H9 (cell line): Measurements from ENCODE around the gene PAK5. TPM values are rescaled to one million over a fixed set of nuclear protein-coding genes. Genes with fewer than 3 reads are reported as not detected.

Source experiments
- DNase-seq: peaks from one replicate; pipeline ENCODE4 v3.0.0-alpha.2; 2017
- H2AFZ ChIP-seq: one replicate; pipeline ENCODE4 v1.6.1; 2013; ENCODE audit warnings: mild to moderate bottlenecking, low read length, control low read depth, moderate library complexity
- H2AK5ac ChIP-seq: 2 replicates; pipeline ENCODE4 v1.6.1; 2013; ENCODE audit warnings: low read length, control low read depth, mixed read lengths; ENCODE audit not compliant: insufficient read length
- H2BK120ac ChIP-seq: one replicate; pipeline ENCODE4 v1.6.1; 2013; ENCODE audit warnings: low read depth, mild to moderate bottlenecking, low read length, control low read depth, inconsistent platforms; ENCODE audit not compliant: poor library complexity, severe bottlenecking
- H2BK12ac ChIP-seq: 2 replicates; pipeline ENCODE4 v1.6.1; 2013; ENCODE audit warnings: low read length, control low read depth, mixed read lengths, low read depth; ENCODE audit not compliant: insufficient read length
- H2BK15ac ChIP-seq: 2 replicates; pipeline ENCODE4 v1.6.1; 2013; ENCODE audit warnings: low read depth, low read length, control low read depth
- H2BK20ac ChIP-seq: one replicate; pipeline ENCODE4 v1.6.1; 2013; ENCODE audit warnings: low read depth, mild to moderate bottlenecking, low read length, control low read depth, inconsistent platforms; ENCODE audit not compliant: poor library complexity, severe bottlenecking
- H2BK5ac ChIP-seq: 2 replicates; pipeline ENCODE4 v1.6.1; 2013; ENCODE audit warnings: low read length, control low read depth, mixed read lengths; ENCODE audit not compliant: insufficient read length
- H3K14ac ChIP-seq: 2 replicates; pipeline ENCODE4 v1.6.1; 2013; ENCODE audit warnings: low read length, control low read depth; ENCODE audit not compliant: insufficient read depth
- H3K18ac ChIP-seq: 2 replicates; pipeline ENCODE4 v1.6.1; 2013; ENCODE audit warnings: low read depth, mild to moderate bottlenecking, mixed read lengths, low read length, control low read depth; ENCODE audit not compliant: insufficient read length
- H3K23ac ChIP-seq: 2 replicates; pipeline ENCODE4 v1.6.1; 2013; ENCODE audit warnings: low read length, control low read depth, mixed read lengths, low read depth; ENCODE audit not compliant: insufficient read length
- H3K23me2 ChIP-seq: 2 replicates; pipeline ENCODE4 v1.6.1; 2013; ENCODE audit warnings: low read depth, mild to moderate bottlenecking, mixed read lengths, low read length, control low read depth; ENCODE audit not compliant: insufficient read length, poor library complexity, severe bottlenecking
- H3K27ac ChIP-seq: 2 replicates; pipeline ENCODE4 v1.5.1; 2013; ENCODE audit warnings: low read length, control low read depth, mixed read lengths, low read depth; ENCODE audit not compliant: insufficient read length
- H3K27me3 ChIP-seq: 2 replicates; pipeline ENCODE4 v1.6.1; 2013; ENCODE audit warnings: low read length, control low read depth, inconsistent platforms; ENCODE audit not compliant: insufficient read depth
- H3K4ac ChIP-seq: 2 replicates; pipeline ENCODE4 v1.6.1; 2013; ENCODE audit warnings: low read depth, mild to moderate bottlenecking, control low read depth, inconsistent platforms, low read length, moderate library complexity
- H3K4me1 ChIP-seq: 2 replicates; pipeline ENCODE4 v1.6.1; 2013; ENCODE audit warnings: low read length, control low read depth, inconsistent platforms; ENCODE audit not compliant: insufficient read depth
- H3K4me2 ChIP-seq: 2 replicates; pipeline ENCODE4 v1.6.1; 2013; ENCODE audit warnings: low read length, control low read depth, mixed read lengths; ENCODE audit not compliant: insufficient read length, insufficient read depth
- H3K56ac ChIP-seq: 2 replicates; pipeline ENCODE4 v1.6.1; 2013; ENCODE audit warnings: low read depth, mild to moderate bottlenecking, mixed read lengths, low read length, control low read depth; ENCODE audit not compliant: insufficient read length
- H3K79me1 ChIP-seq: 2 replicates; pipeline ENCODE4 v1.6.1; 2013; ENCODE audit warnings: low read depth, mild to moderate bottlenecking, moderate library complexity, low read length, control low read depth, inconsistent platforms; ENCODE audit not compliant: insufficient read depth, poor library complexity, severe bottlenecking
- H3K79me2 ChIP-seq: 2 replicates; pipeline ENCODE4 v1.6.1; 2013; ENCODE audit warnings: low read length, control low read depth, inconsistent platforms; ENCODE audit not compliant: insufficient read depth
- H3K9ac ChIP-seq: 2 replicates; pipeline ENCODE4 v1.6.1; 2013; ENCODE audit warnings: low read length, control low read depth, mixed read lengths; ENCODE audit not compliant: insufficient read length; ENCODE audit errors: extremely low read depth
- H3K9me3 ChIP-seq: one replicate; pipeline ENCODE4 v1.6.1; 2013; ENCODE audit warnings: low read depth, low read length, inconsistent platforms; ENCODE audit not compliant: control insufficient read depth
- H3T11ph ChIP-seq: one replicate; pipeline ENCODE4 v1.6.1; 2013; ENCODE audit warnings: mild to moderate bottlenecking, low read length, control low read depth, inconsistent platforms
- H4K20me1 ChIP-seq: one replicate; pipeline ENCODE4 v1.6.1; 2013; ENCODE audit not compliant: control insufficient read depth, insufficient read length, insufficient read depth
- H4K5ac ChIP-seq: 2 replicates; pipeline ENCODE4 v1.6.1; 2013; ENCODE audit warnings: low read depth, mild to moderate bottlenecking, mixed read lengths, low read length, control low read depth; ENCODE audit not compliant: insufficient read length
- H4K8ac ChIP-seq: replicated peaks from 2 replicates; pipeline ENCODE4 v1.6.1; 2013; ENCODE audit warnings: low read length, control low read depth, mixed read lengths, low read depth; ENCODE audit not compliant: insufficient read length
- H4K91ac ChIP-seq: 2 replicates; pipeline ENCODE4 v1.6.1; 2013; ENCODE audit warnings: low read depth, mild to moderate bottlenecking, moderate library complexity, mixed read lengths, low read length, control low read depth; ENCODE audit not compliant: insufficient read length
- H3K27ac Mint-ChIP-seq, 3 experiments: 2 replicates in 2 of 3; 3 replicates in 1 of 3; pipeline ENCODE4 v1.8.0; 2020 to 2021; ENCODE audit warnings: mixed read lengths in 3 of 3, mild to moderate bottlenecking in 1 of 3, moderate library complexity in 1 of 3
- H3K27me3 Mint-ChIP-seq: 2 replicates; pipeline ENCODE4 v1.8.0; 2021; ENCODE audit warnings: low read depth, mild to moderate bottlenecking, moderate library complexity, mixed read lengths
- H3K36me3 Mint-ChIP-seq, 3 experiments: 2 replicates in 2 of 3; 3 replicates in 1 of 3; pipeline ENCODE4 v1.8.0; 2020 to 2021; ENCODE audit warnings: low read depth in 3 of 3, mixed read lengths in 3 of 3; ENCODE audit not compliant: insufficient read depth in 1 of 3
- H3K4me1 Mint-ChIP-seq, 2 experiments: 2 replicates each; pipeline ENCODE4 v1.8.0; 2020; ENCODE audit warnings: mixed read lengths in 2 of 2
- H3K4me3 Mint-ChIP-seq, 2 experiments: 2 replicates in 1 of 2; 3 replicates in 1 of 2; pipeline ENCODE4 v1.8.0; 2020 to 2021; ENCODE audit warnings: mild to moderate bottlenecking in 2 of 2, mixed read lengths in 2 of 2, moderate library complexity in 1 of 2
- H3K9me3 Mint-ChIP-seq, 2 experiments: 2 replicates in 1 of 2; 3 replicates in 1 of 2; pipeline ENCODE4 v1.8.0; 2020; ENCODE audit warnings: mild to moderate bottlenecking in 2 of 2, mixed read lengths in 2 of 2, moderate library complexity in 1 of 2
- CTCF ChIP-seq: fragments of 200-600 bp; sonication (generic); conservative IDR thresholded peaks from 3 replicates; pipeline ENCODE4 v1.8.0; 2021; ENCODE audit warnings: antibody characterized with exemption, mild to moderate bottlenecking
- WGBS: extraction: QIAGEN DNeasy Blood & Tissue Kit; methylation state at CpG from one replicate; pipeline ENCODE4 v1.1.7; 2013; ENCODE audit warnings: missing lambda C conversion rate, low lambda C conversion rate, mixed read lengths; ENCODE audit not compliant: insufficient read length; ENCODE audit errors: extremely low coverage; 5-methylcytosine and 5-hydroxymethylcytosine counted together
- total RNA-seq: library from RNA; stranded (reverse); gene quantifications from 2 replicates; pipeline ENCODE4 v1.2.1, GENCODE V29; 2021

The PAK5 gene
- total RNA-seq, 1 experiment from 2014 or later: 0.20 TPM

GRCh38 chr20:9647741-9648140, 191.1 kb downstream of the PAK5 start:
- no peaks in the 10 kb centered on the region for H3K79me2 ChIP-seq
- H3K23ac ChIP-seq: no peak overlapping the region
- no peak overlapping the region for H2BK120ac ChIP-seq
- no peak overlapping the region for H4K5ac ChIP-seq
- no peak overlapping the region for H2BK12ac ChIP-seq
- H3T11ph ChIP-seq: no peak overlapping the region
- no peak overlapping the region for H3K56ac ChIP-seq
- H4K8ac ChIP-seq: no peak overlapping the region
- Mint-ChIP-seq H3K4me1 (peaks cover 7 to 8% of the 10 kb centered on the region in 2 experiments), H3K36me3 (no peaks in the 10 kb centered on the region), H3K4me3 (no peak overlapping the region; a peak in 1 of 5 replicates), H3K27me3 (no peaks in the 10 kb centered on the region), H3K27ac (peak overlapping the region in 1 of 3 experiments; percentile 84; a peak in 2 of 7 replicates), H3K9me3 (no peaks in the 10 kb centered on the region; a peak in 1 of 5 replicates)
- no peak for DNase-seq
- H3K9me3 ChIP-seq: no peaks in the 10 kb centered on the region
- no peak overlapping the region for H3K4ac ChIP-seq
- H4K91ac ChIP-seq: no peak overlapping the region
- no peak overlapping the region for H3K9ac ChIP-seq
- no peak overlapping the region for H3K18ac ChIP-seq
- H3K4me2 ChIP-seq: no peak overlapping the region
- no CpG with 5 or more reads among the region's 2 CpGs for WGBS
- H3K27ac ChIP-seq: no peak overlapping the region
- H2BK20ac ChIP-seq: no peak overlapping the region
- H3K79me1 ChIP-seq: no peaks in the 10 kb centered on the region
- H3K4me1 ChIP-seq: no peaks in the 10 kb centered on the region; the same call in 1 of the 2 replicates
- no peaks in the 10 kb centered on the region for H4K20me1 ChIP-seq
- H3K27me3 ChIP-seq: no peaks in the 10 kb centered on the region
- no peak overlapping the region for H2AK5ac ChIP-seq
- no peak overlapping the region for H2AFZ ChIP-seq
- H3K23me2 ChIP-seq: no peaks in the 10 kb centered on the region
- no peak overlapping the region for H2BK15ac ChIP-seq
- no peak overlapping the region for H2BK5ac ChIP-seq
- no peak overlapping the region for H3K14ac ChIP-seq
- no peak for TF ChIP-seq CTCF
